ENCODE measurements around the gene CDC42BPA. TPM values are rescaled to one million over a fixed set of nuclear protein-coding genes. Genes with fewer than 3 reads are reported as not detected.

CDC42BPA gene
- total RNA-seq, 1 experiment from 2014 or later: 30.1 TPM

GRCh38 chr1:227166559-227166958 is 151.7 kb downstream of the CDC42BPA start:
- no peaks in the 10 kb centered on the region for H3K36me3 Mint-ChIP-seq (ENCODE audit: insufficient read depth in 1 of 3, low read depth in 3 of 3)
- Histone ChIP-seq H4K20me1 (ENCODE audit: control insufficient read depth, insufficient read depth, insufficient read length) (no peaks in the 10 kb centered on the region), H3K18ac (ENCODE audit: insufficient read length, low read depth, low read length) (no peak overlapping the region), H3K4ac (ENCODE audit: low read depth, low read length) (no peak overlapping the region), H3K23ac (ENCODE audit: insufficient read length, low read depth, low read length) (no peak overlapping the region), H3K23me2 (ENCODE audit: insufficient read length, low read depth, low read length, poor library complexity, severe bottlenecking) (no peaks in the 10 kb centered on the region), H3K9ac (ENCODE audit: extremely low read depth, insufficient read length, low read length) (no peak overlapping the region), H3K27me3 (ENCODE audit: insufficient read depth, low read length) (no peaks in the 10 kb centered on the region), H3K56ac (ENCODE audit: insufficient read length, low read depth, low read length) (no peak overlapping the region), H3K4me1 (ENCODE audit: insufficient read depth, low read length) (no peaks in the 10 kb centered on the region), H2BK12ac (ENCODE audit: insufficient read length, low read depth, low read length) (no peak overlapping the region), H2BK120ac (ENCODE audit: low read depth, low read length, poor library complexity, severe bottlenecking) (no peak overlapping the region), H2AFZ (ENCODE audit: low read length) (no peak overlapping the region), H2BK5ac (ENCODE audit: insufficient read length, low read length) (no peak overlapping the region), H2BK20ac (ENCODE audit: low read depth, low read length, poor library complexity, severe bottlenecking) (no peak overlapping the region), H3K4me2 (ENCODE audit: insufficient read depth, insufficient read length, low read length) (no peak overlapping the region), H3K14ac (ENCODE audit: insufficient read depth, low read length) (no peak overlapping the region), H3K27ac (ENCODE audit: insufficient read length, low read depth, low read length) (no peak overlapping the region), H4K8ac (replicated peaks; ENCODE audit: insufficient read length, low read depth, low read length) (no peak overlapping the region), H3T11ph (ENCODE audit: low read length) (no peak overlapping the region), H2AK5ac (ENCODE audit: insufficient read length, low read length) (no peak overlapping the region), H4K91ac (ENCODE audit: insufficient read length, low read depth, low read length) (no peak overlapping the region), H3K79me2 (ENCODE audit: insufficient read depth, low read length) (no peaks in the 10 kb centered on the region), H2BK15ac (ENCODE audit: low read depth, low read length) (no peak overlapping the region), H4K5ac (ENCODE audit: insufficient read length, low read depth, low read length) (no peak overlapping the region), H3K79me1 (ENCODE audit: insufficient read depth, low read depth, low read length, poor library complexity, severe bottlenecking) (no peaks in the 10 kb centered on the region), H3K9me3 (ENCODE audit: control insufficient read depth, low read depth, low read length) (no peaks in the 10 kb centered on the region)
- 0 out of 7 replicates have a peak overlapping the region, but pooled peaks of 1 of the 3 experiments have one; percentile 5 for H3K27ac Mint-ChIP-seq
- WGBS (ENCODE audit: extremely low coverage, insufficient read length, low lambda C conversion rate): no CpG with 5 or more reads among the region's 1 CpG
- no peaks in the 10 kb centered on the region for H3K9me3 Mint-ChIP-seq
- DNase-seq: no peak
- H3K27me3 Mint-ChIP-seq (ENCODE audit: low read depth): no peaks in the 10 kb centered on the region
- H3K4me3 Mint-ChIP-seq: no peak overlapping the region
- H3K4me1 Mint-ChIP-seq: peaks cover 9% of the 10 kb centered on the region in 2 experiments
- peak; percentile 41; the same call in 2 of the 3 replicates for TF ChIP-seq CTCF (conservative IDR thresholded peaks at IDR 0.05)

All from H9 (cell line).